RCC 7860 (cell line): ENCODE measurements around the gene OR7C2.

Experiments
- DNase-seq: peaks from one replicate; pipeline ENCODE4 v3.0.0-alpha.2; 2015; ENCODE audit warnings: low spot score
- FAIRE-seq: peaks from 2 replicates; lab custom pipeline; 2012; peaks lifted over from hg19 to GRCh38; lab: Jason Lieb, UNC

Gene OR7C2

DNA sequence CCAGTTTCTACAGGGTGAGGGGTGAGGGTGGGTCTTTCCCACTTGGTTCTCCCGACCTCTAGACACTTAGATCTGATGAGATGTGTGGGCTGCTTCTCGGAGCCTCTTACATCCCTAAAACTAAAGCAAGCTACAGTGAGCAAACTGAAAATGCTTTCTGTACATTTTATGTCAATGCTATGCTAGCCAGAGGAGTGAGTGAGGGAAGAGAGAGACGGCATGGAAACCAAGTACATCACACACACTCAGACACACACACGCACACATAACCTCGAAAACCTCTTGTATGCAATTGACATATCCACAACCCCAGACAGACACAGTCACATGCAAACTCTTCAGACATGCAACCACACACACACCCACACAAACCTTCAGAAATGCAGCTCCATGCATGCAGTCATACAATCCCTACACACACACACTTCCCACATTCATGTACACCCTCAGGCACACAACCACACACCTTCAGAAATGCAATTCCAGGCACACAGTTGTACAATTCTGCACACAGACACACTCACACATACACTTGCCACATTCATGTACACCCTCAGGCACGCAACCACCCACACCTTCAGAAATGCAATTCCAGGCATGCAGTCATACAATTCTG lies 37.0 kb downstream of the OR7C2 start:
- no peak for DNase-seq
- FAIRE-seq, result no peak

DNA sequence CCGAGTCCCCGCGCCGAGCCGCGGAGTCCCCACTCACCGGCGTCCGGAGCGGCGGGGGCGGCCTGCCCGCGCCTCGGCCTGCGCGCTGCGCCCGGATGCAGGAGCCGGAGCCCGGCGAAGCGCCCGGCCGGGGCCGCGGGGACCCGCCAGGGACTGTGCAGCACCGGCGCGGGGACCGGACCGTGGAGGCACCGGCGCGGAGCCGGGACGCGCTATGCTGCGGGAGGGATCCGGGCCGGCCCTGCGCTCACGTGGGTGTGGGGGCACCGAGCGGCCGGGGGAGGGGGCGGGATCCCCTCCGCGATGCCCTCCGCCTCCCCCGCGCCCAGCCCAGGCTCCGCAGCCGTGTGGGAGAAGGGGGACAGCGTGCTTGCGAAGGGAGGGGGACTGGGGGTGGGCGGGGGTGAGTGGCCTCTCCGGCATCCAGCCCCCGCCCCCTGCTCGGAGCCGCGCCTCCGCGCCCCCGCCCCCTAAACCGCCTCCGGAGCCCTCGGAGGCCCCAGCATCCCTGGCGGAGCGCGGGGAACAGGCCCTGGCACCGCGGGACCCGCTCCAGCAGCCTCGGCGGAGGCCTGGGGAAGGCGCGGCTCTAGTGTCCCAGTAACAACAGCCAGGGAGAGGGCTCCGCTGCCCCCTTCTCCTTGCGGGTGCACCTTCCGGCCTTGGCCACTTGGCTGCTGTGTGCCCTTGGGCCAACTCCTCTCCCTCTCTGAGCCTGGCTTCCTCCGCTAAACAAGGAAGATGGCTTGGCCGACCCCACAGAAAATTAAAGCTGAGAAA lies 38.4 kb downstream of the OR7C2 start, which contains the start of gene SLC1A6:
TSS of gene SLC1A6 (minus strand) at position 389 of the 780 bp plus-strand sequence. CDS start 6,954 bp downstream, outside the sequence.
- DNase-seq, result no peak
- no peak for FAIRE-seq

DNA sequence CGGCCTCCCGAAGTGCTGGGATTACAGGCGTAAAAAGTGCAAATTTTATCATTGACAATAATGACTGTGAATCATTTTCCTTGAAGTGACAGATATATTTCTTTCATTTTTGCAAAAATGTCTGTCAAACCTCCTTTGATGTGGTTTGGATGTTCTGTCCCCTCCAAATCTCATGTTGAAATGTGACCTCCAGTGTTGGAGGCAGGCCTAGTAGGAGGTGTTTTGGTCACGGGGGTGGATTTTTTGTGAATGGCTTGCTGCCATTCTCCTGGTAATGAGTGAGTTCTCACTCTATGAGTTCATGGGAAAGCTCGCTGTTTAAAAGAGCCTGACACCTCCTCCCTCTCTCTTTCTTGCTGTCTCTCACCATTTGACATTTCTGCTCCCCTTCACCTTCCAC lies 43.8 kb downstream of the OR7C2 start:
- DNase-seq (no peak), FAIRE-seq (no peak)
